Activated naive CD8-positive, alpha-beta T cell treated with anti-CD3 and anti-CD28 coated beads, Interleukin-2, amount 50 U/mL, for 16 hours (primary cell): Measurements from ENCODE around the gene OPN1MW2.
"Not testable (repeated sequence)": the region's sequence is repeated elsewhere in the genome, so short reads cannot be mapped to it uniquely, and the experiment has no call there.

Experiments
- DNase-seq: peaks from one replicate; pipeline ENCODE4 v3.0.0-alpha.2; 2020; ENCODE audit warnings: low read depth, low spot score

OPN1MW2 gene

DNA sequence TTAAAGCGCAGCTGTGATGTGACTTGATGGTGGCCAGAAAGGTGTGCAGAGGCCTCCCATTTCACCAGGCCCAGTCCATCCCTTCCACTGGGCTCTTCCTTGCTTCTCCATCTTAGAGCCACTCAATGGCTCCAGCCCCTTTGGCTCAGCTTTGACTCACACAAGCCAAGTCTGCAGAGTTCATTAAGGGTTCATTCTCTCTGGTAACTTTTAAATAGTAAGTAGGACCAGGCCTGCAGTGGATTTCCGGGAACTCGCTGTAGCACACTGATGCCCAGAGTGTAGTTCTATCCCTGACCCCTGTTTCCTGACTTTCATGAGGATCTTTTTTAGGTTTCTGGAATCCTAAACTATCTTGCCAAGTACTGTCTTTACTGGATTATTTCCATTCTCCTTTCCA lies 49.7 kb downstream of the OPN1MW2 start:
- not testable (repeated sequence) for DNase-seq
